H1 (cell line): Measurements from ENCODE around the gene NUBPL. TPM values are rescaled to one million over a fixed set of nuclear protein-coding genes. Genes with fewer than 3 reads are reported as not detected.

Experiments used
- CTCF ChIA-PET: fragments of 300-600 bp; sonication (Branson Sonifier 250); formaldehyde crosslinking; loops from one replicate; lab custom pipeline; 2021; ENCODE audit not compliant: partially characterized antibody; lab: Charles Lee
- POLR2A ChIA-PET: fragments of 300-600 bp; sonication (Branson Sonifier 250); formaldehyde crosslinking; loops from one replicate; lab custom pipeline; 2021; ENCODE audit warnings: inconsistent platforms; ENCODE audit not compliant: partially characterized antibody; lab: Charles Lee
- DNase-seq, 2 experiments: peaks; one replicate each; pipeline versions ENCODE4 v3.0.0 to v3.0.0-alpha.2; 2010 to 2022; ENCODE audit warnings: low spot score in 2 of 2, low read depth in 1 of 2, mixed read lengths in 1 of 2
- FAIRE-seq: peaks from 2 replicates; lab custom pipeline; 2011; peaks lifted over from hg19 to GRCh38; lab: Jason Lieb, UNC
- H2AFZ ChIP-seq: 2 replicates; pipeline ENCODE4 v1.8.1; 2012; ENCODE audit warnings: low read length, inconsistent platforms
- H2AK5ac ChIP-seq: 2 replicates; pipeline ENCODE4 v1.6.1; 2013; ENCODE audit warnings: low read depth, low read length
- H2BK120ac ChIP-seq: replicated peaks from 2 replicates; pipeline ENCODE3; 2013; ENCODE audit warnings: low read depth, low read length, inconsistent platforms
- H2BK12ac ChIP-seq: 2 replicates; pipeline ENCODE4 v1.6.1; 2013; ENCODE audit warnings: low read depth, low read length
- H2BK15ac ChIP-seq: 2 replicates; pipeline ENCODE4 v1.6.1; 2013; ENCODE audit warnings: low read length
- H2BK20ac ChIP-seq: 2 replicates; pipeline ENCODE4 v1.6.1; 2013; ENCODE audit warnings: low read length
- H2BK5ac ChIP-seq: 2 replicates; pipeline ENCODE4 v1.6.1; 2013; ENCODE audit warnings: low read depth, low read length
- H3K14ac ChIP-seq: 2 replicates; pipeline ENCODE4 v1.6.1; 2013; ENCODE audit warnings: inconsistent platforms; ENCODE audit not compliant: insufficient read length
- H3K18ac ChIP-seq: 2 replicates; pipeline ENCODE4 v1.6.1; 2013; ENCODE audit warnings: low read length; ENCODE audit errors: extremely low read depth
- H3K23ac ChIP-seq: 2 replicates; pipeline ENCODE4 v1.6.1; 2013; ENCODE audit warnings: inconsistent platforms; ENCODE audit not compliant: insufficient read length
- H3K23me2 ChIP-seq: 2 replicates; pipeline ENCODE4 v1.6.1; 2013; ENCODE audit warnings: low read depth, low read length
- H3K27ac ChIP-seq: 2 replicates; pipeline ENCODE4 v1.6.1; 2011; ENCODE audit warnings: low read depth, low read length, inconsistent platforms
- H3K27me3 ChIP-seq, 4 experiments: replicated peaks in 1 of 4; 1 replicate in 1 of 4; 2 replicates in 3 of 4; pipeline versions ENCODE4 v1.6.1 to v1.8.1; 2011 to 2013; ENCODE audit warnings: low read length in 3 of 4, mild to moderate bottlenecking in 3 of 4, inconsistent platforms in 2 of 4, mixed read lengths in 2 of 4, moderate library complexity in 1 of 4; ENCODE audit not compliant: control insufficient read depth in 3 of 4, insufficient read depth in 3 of 4; ENCODE audit errors: extremely low read depth in 1 of 4
- H3K36me3 ChIP-seq, 4 experiments: 2 replicates each; pipeline versions ENCODE4 v1.6.1 to v1.8.1; 2011 to 2013; ENCODE audit warnings: mild to moderate bottlenecking in 4 of 4, low read length in 3 of 4, moderate library complexity in 2 of 4, control low read depth in 1 of 4, inconsistent platforms in 1 of 4; ENCODE audit not compliant: insufficient read depth in 4 of 4, control insufficient read depth in 2 of 4
- H3K4ac ChIP-seq: replicated peaks from 2 replicates; pipeline ENCODE3; 2013; ENCODE audit warnings: low read length, low read depth, mixed read lengths, inconsistent platforms; ENCODE audit not compliant: insufficient read length
- H3K4me1 ChIP-seq, 4 experiments: replicated peaks in 1 of 4; 1 replicate in 1 of 4; 2 replicates in 3 of 4; pipeline versions ENCODE4 v1.6.1 to v1.8.1; 2011 to 2013; ENCODE audit warnings: low read length in 3 of 4, inconsistent platforms in 2 of 4, mixed read lengths in 1 of 4; ENCODE audit not compliant: insufficient read depth in 4 of 4, control insufficient read depth in 3 of 4
- H3K4me2 ChIP-seq, 2 experiments: 2 replicates each; pipeline versions ENCODE4 v1.6.1 to v1.8.1; 2011 to 2013; ENCODE audit warnings: low read depth in 2 of 2, low read length in 2 of 2, control low read depth in 1 of 2, inconsistent platforms in 1 of 2, mild to moderate bottlenecking in 1 of 2; ENCODE audit not compliant: insufficient read depth in 1 of 2
- H3K4me3 ChIP-seq, 4 experiments: fragments of 200-600, 300-600 bp in 1 of 4; sonication (generic), shearing (Covaris generic), sonication (Bioruptor Twin) in 1 of 4; 2 replicates each; pipeline versions ENCODE4 v1.5.1 to v1.8.1; 2011 to 2016; ENCODE audit warnings: low read length in 4 of 4, low read depth in 3 of 4, control low read depth in 2 of 4, inconsistent platforms in 2 of 4, mild to moderate bottlenecking in 2 of 4, mixed read lengths in 1 of 4, moderate library complexity in 1 of 4; ENCODE audit not compliant: insufficient read depth in 2 of 4; ENCODE audit errors: extremely low read depth in 1 of 4
- H3K56ac ChIP-seq: replicated peaks from 2 replicates; pipeline ENCODE3; 2013; ENCODE audit warnings: low read depth, mild to moderate bottlenecking, mixed read lengths, low read length, inconsistent platforms; ENCODE audit not compliant: insufficient read length
- H3K79me1 ChIP-seq: 2 replicates; pipeline ENCODE4 v1.6.1; 2013; ENCODE audit warnings: low read depth, low read length, control low read depth
- H3K79me2 ChIP-seq, 2 experiments: 2 replicates each; pipeline versions ENCODE4 v1.6.1 to v1.8.1; 2012 to 2013; ENCODE audit warnings: low read length in 2 of 2, mild to moderate bottlenecking in 2 of 2, inconsistent platforms in 1 of 2; ENCODE audit not compliant: insufficient read depth in 2 of 2, control insufficient read depth in 1 of 2
- H3K9ac ChIP-seq, 4 experiments: replicated peaks in 1 of 4; 1 replicate in 1 of 4; 2 replicates in 3 of 4; pipeline versions ENCODE4 v1.6.1 to v1.8.1; 2011 to 2013; ENCODE audit warnings: low read depth in 3 of 4, low read length in 3 of 4, control low read depth in 2 of 4, mild to moderate bottlenecking in 2 of 4, moderate library complexity in 2 of 4, inconsistent platforms in 1 of 4; ENCODE audit errors: extremely low read depth in 1 of 4
- H3K9me3 ChIP-seq, 2 experiments: 2 replicates each; pipeline versions ENCODE4 v1.6.1 to v1.8.1; 2012 to 2013; ENCODE audit warnings: mild to moderate bottlenecking in 2 of 2, moderate library complexity in 2 of 2, control low read depth in 1 of 2, inconsistent platforms in 1 of 2, low read depth in 1 of 2, low read length in 1 of 2, mixed read lengths in 1 of 2; ENCODE audit not compliant: insufficient read depth in 2 of 2
- H4K20me1 ChIP-seq, 2 experiments: replicated peaks in 1 of 2; 2 replicates each; pipeline versions ENCODE3 to v1.8.1; 2011 to 2013; ENCODE audit warnings: inconsistent platforms in 2 of 2, low read length in 2 of 2, mild to moderate bottlenecking in 1 of 2; ENCODE audit not compliant: insufficient read depth in 2 of 2, control insufficient read depth in 1 of 2
- H4K5ac ChIP-seq: 2 replicates; pipeline ENCODE4 v1.6.1; 2013; ENCODE audit warnings: low read length, low read depth, mixed read lengths, inconsistent platforms; ENCODE audit not compliant: insufficient read length
- H4K8ac ChIP-seq: 2 replicates; pipeline ENCODE4 v1.8.0; 2013; ENCODE audit warnings: mild to moderate bottlenecking, moderate library complexity, low read length, inconsistent platforms; ENCODE audit not compliant: insufficient read depth; ENCODE audit errors: extremely low read depth
- H4K91ac ChIP-seq: replicated peaks from 2 replicates; pipeline ENCODE3; 2013; ENCODE audit warnings: low read length, mixed read lengths, inconsistent platforms; ENCODE audit not compliant: insufficient read length
- CEBPB ChIP-seq: IDR thresholded peaks from 2 replicates; pipeline ENCODE4 v1.6.1; 2012; ENCODE audit warnings: low read depth, low read length
- EGR1 ChIP-seq: IDR thresholded peaks from 2 replicates; pipeline ENCODE4 v1.6.1; 2011; ENCODE audit warnings: low read depth, low read length, borderline replicate concordance
- POLR2A ChIP-seq, 2 experiments: IDR thresholded peaks; 1 replicate in 1 of 2; 2 replicates in 1 of 2; pipeline ENCODE4 v1.6.1; 2011; ENCODE audit warnings: low read depth in 2 of 2, low read length in 2 of 2, mild to moderate bottlenecking in 2 of 2; ENCODE audit errors: control extremely low read depth in 1 of 2
- SIN3A ChIP-seq, 2 experiments: IDR thresholded peaks in 1 of 2; conservative IDR thresholded peaks in 1 of 2; 2 replicates each; pipeline ENCODE4 v1.6.1; 2011 to 2012; ENCODE audit warnings: low read length in 2 of 2, improper control_type of control experiment in 1 of 2, low read depth in 1 of 2, mild to moderate bottlenecking in 1 of 2
- SP1 ChIP-seq: IDR thresholded peaks from 2 replicates; pipeline ENCODE4 v1.6.1; 2011; ENCODE audit warnings: low read depth, low read length
- TAF1 ChIP-seq: IDR thresholded peaks from 2 replicates; pipeline ENCODE4 v1.6.1; 2011; ENCODE audit warnings: mild to moderate bottlenecking, low read depth, low read length
- polyA plus RNA-seq, 7 experiments: library from polyadenylated mRNA; depleted of rRNA in 3 of 7; stranded (reverse) in 5 of 7; unstranded in 2 of 7; fragments of >200 nt in 5 of 7; fragments of 200-250 nt in 2 of 7; gene quantifications; 1 replicate in 5 of 7; 2 replicates in 1 of 7; 4 replicates in 1 of 7; pipeline versions ENCODE4 v1.2.1 to v1.2.3, GENCODE V29; 2011 to 2013; ENCODE audit warnings: missing spikeins in 2 of 7, mixed read lengths in 2 of 7
- total RNA-seq: library from RNA; stranded (reverse); fragmentation: NEBNext Ultra II Directional; extraction: Animal tissue kit (Norgen Biotek cat#: 25700); gene quantifications from 2 replicates; pipeline ENCODE4 v1.2.1, GENCODE V29; 2021

Gene NUBPL
- total and polyA plus RNA-seq, 2 of the 8 experiments (the other 6 are each of a cell fraction or from before 2014, with no cell fraction given), result 1.6 to 6.8 TPM

DNA sequence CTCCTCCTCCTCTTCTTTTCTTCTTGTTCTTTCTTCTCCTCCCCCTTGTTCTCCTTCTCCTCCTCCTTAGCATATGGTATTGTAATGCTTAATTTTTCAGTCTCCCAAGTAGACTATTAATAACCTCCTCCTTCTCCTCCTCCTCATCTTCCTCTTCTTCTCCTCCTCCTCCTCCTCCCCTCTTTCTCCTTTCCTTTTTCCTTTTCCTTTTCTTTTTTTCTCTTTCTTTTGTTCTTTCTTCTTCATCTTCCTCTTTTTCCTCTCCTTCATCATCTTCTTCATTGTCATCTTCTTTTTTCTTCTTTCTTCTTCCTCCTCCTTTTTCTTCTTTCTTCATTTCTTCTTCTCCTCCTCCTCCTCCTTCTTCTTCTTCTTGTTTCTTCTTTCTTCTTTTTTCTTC is 264.3 kb downstream of the NUBPL start:
- no peak overlapping the region for H4K8ac ChIP-seq
- H3K9me3 ChIP-seq, result no peaks in the 10 kb centered on the region
- H2BK5ac ChIP-seq, result no peak overlapping the region
- H3K36me3 ChIP-seq, result no peaks in the 10 kb centered on the region
- H2BK15ac ChIP-seq, result no peak overlapping the region
- no peaks in the 10 kb centered on the region; the same call in 1 of the 2 replicates for H3K23me2 ChIP-seq
- CTCF ChIA-PET, result no interaction called here
- H3K23ac ChIP-seq, result no peak overlapping the region
- H2BK20ac ChIP-seq, result no peak overlapping the region
- H2AFZ ChIP-seq, result no peak overlapping the region
- no peak overlapping the region for H2BK120ac ChIP-seq
- H3K4ac ChIP-seq, result no peak overlapping the region
- no peak overlapping the region for H2AK5ac ChIP-seq
- H3K56ac ChIP-seq, result no peak overlapping the region
- H4K5ac ChIP-seq, result no peak overlapping the region
- H4K91ac ChIP-seq, result no peak overlapping the region
- H3K18ac ChIP-seq, result no peak overlapping the region
- H3K79me2 ChIP-seq, result no peaks in the 10 kb centered on the region
- no peak overlapping the region for H3K9ac ChIP-seq
- POLR2A ChIA-PET, result no interaction called here
- DNase-seq (no peak), FAIRE-seq (no peak)
- H3K4me2 ChIP-seq, result no peak overlapping the region
- H2BK12ac ChIP-seq, result no peak overlapping the region
- no peak overlapping the region for H3K4me3 ChIP-seq
- H3K27ac ChIP-seq, result no peak overlapping the region
- no peaks in the 10 kb centered on the region for H4K20me1 ChIP-seq
- H3K27me3 ChIP-seq, result no peaks in the 10 kb centered on the region
- no peak overlapping the region for H3K14ac ChIP-seq
- H3K79me1 ChIP-seq, result no peaks in the 10 kb centered on the region
- H3K4me1 ChIP-seq, result no peaks in the 10 kb centered on the region
- no peak for TF ChIP-seq CEBPB
- no peak for TF ChIP-seq SIN3A (conservative IDR thresholded peaks at IDR 0.05 in 1 of 2, IDR thresholded peaks at IDR 0.05 in 1 of 2; ENCODE audit: low read depth in 1 of 2, low read length in 2 of 2)
- TF ChIP-seq POLR2A (IDR thresholded peaks at IDR 0.05; ENCODE audit: control extremely low read depth in 1 of 2, low read depth in 2 of 2, low read length in 2 of 2), result no peak
- TF ChIP-seq TAF1, result no peak
- TF ChIP-seq EGR1, result no peak
- TF ChIP-seq SP1, result no peak
